GM23338 (cell line): Measurements from ENCODE around the gene LSM11. TPM values are rescaled to one million over a fixed set of nuclear protein-coding genes. Genes with fewer than 3 reads are reported as not detected.

ENCODE experiments used
- ATAC-seq: fragments of 200-7000 bp; cut with Tn5 transposase; 3 replicates; pipeline ENCODE4 v1.9.1; 2020
- DNase-seq: peaks from one replicate; pipeline ENCODE4 v3.0.0-alpha.2; 2015; ENCODE audit warnings: low spot score
- H2AFZ ChIP-seq: fragments of 200-600 bp; sonication (generic); 2 replicates; pipeline ENCODE4 v1.8.0; 2016; ENCODE audit warnings: antibody characterized with exemption, mild to moderate bottlenecking, moderate library complexity
- H3F3A ChIP-seq: fragments of 200-600 bp; sonication (generic); replicated peaks from 2 replicates; pipeline ENCODE4 v1.8.0; 2017; ENCODE audit warnings: antibody characterized with exemption, mixed run types, low read depth
- H3K27ac ChIP-seq: fragments of 200-600 bp; sonication (generic); 2 replicates; pipeline ENCODE4 v1.6.1; 2016; ENCODE audit warnings: low read depth
- H3K27me3 ChIP-seq: fragments of 200-600 bp; sonication (generic); 2 replicates; pipeline ENCODE4 v1.8.0; 2016; ENCODE audit warnings: mild to moderate bottlenecking, mixed run types, moderate library complexity; ENCODE audit not compliant: insufficient read depth
- H3K36me3 ChIP-seq: fragments of 200-600 bp; sonication (generic); 2 replicates; pipeline ENCODE4 v1.8.0; 2016; ENCODE audit warnings: mild to moderate bottlenecking; ENCODE audit not compliant: insufficient read depth
- H3K4me1 ChIP-seq: fragments of 200-600 bp; sonication (generic); 2 replicates; pipeline ENCODE4 v1.8.0; 2016; ENCODE audit warnings: mild to moderate bottlenecking, moderate library complexity; ENCODE audit not compliant: insufficient read depth
- H3K4me2 ChIP-seq: fragments of 200-600 bp; sonication (generic); 2 replicates; pipeline ENCODE4 v1.7.1; 2017; ENCODE audit warnings: mixed run types
- H3K4me3 ChIP-seq: fragments of 200-600 bp; sonication (generic); 2 replicates; pipeline ENCODE4 v1.6.1; 2016; ENCODE audit warnings: mixed run types
- H3K79me2 ChIP-seq: fragments of 200-600 bp; sonication (generic); replicated peaks from 2 replicates; pipeline ENCODE4 v1.8.0; 2017; ENCODE audit warnings: mild to moderate bottlenecking; ENCODE audit not compliant: insufficient read depth
- H3K9me2 ChIP-seq: fragments of 200-600 bp; sonication (generic); 2 replicates; pipeline ENCODE4 v1.8.0; 2017; ENCODE audit not compliant: insufficient read depth
- H4K20me1 ChIP-seq: fragments of 200-600 bp; sonication (generic); replicated peaks from 2 replicates; pipeline ENCODE4 v1.8.0; 2017; ENCODE audit warnings: mild to moderate bottlenecking; ENCODE audit not compliant: insufficient read depth
- H3K27ac Mint-ChIP-seq: 2 replicates; pipeline ENCODE4 v1.8.0; 2020; ENCODE audit warnings: inconsistent platforms, mild to moderate bottlenecking, moderate library complexity, mixed read lengths
- H3K27me3 Mint-ChIP-seq: 3 replicates; pipeline ENCODE4 v1.8.0; 2022; ENCODE audit warnings: low read depth, mild to moderate bottlenecking, moderate library complexity, mixed read lengths, inconsistent platforms; ENCODE audit not compliant: insufficient read depth, poor library complexity
- H3K36me3 Mint-ChIP-seq: 3 replicates; pipeline ENCODE4 v1.8.0; 2021; ENCODE audit warnings: low read depth, mild to moderate bottlenecking, inconsistent platforms, moderate library complexity, mixed read lengths
- H3K4me1 Mint-ChIP-seq: 3 replicates; pipeline ENCODE4 v1.8.0; 2020; ENCODE audit warnings: mild to moderate bottlenecking, inconsistent platforms, mixed read lengths
- H3K4me3 Mint-ChIP-seq: 3 replicates; pipeline ENCODE4 v1.8.0; 2021; ENCODE audit warnings: moderate library complexity, mild to moderate bottlenecking, inconsistent platforms, mixed read lengths
- H3K9me3 Mint-ChIP-seq: 3 replicates; pipeline ENCODE4 v1.8.0; 2020; ENCODE audit warnings: moderate library complexity, mild to moderate bottlenecking, inconsistent platforms, mixed read lengths
- CREB1 ChIP-seq: fragments of 250-450 bp; sonication (Bioruptor Pico); IDR thresholded peaks from 2 replicates; pipeline ENCODE4 v1.5.0; 2020; ENCODE audit warnings: low read depth, mild to moderate bottlenecking, moderate library complexity
- JUNB ChIP-seq: IDR thresholded peaks from one replicate; pipeline ENCODE4 v1.6.1; 2016; ENCODE audit warnings: antibody characterized with exemption; ENCODE audit not compliant: unreplicated experiment
- NANOG ChIP-seq: IDR thresholded peaks from 2 replicates; pipeline ENCODE4 v1.6.1; 2016; ENCODE audit warnings: antibody characterized with exemption, borderline replicate concordance
- STAT1 ChIP-seq: IDR thresholded peaks from one replicate; pipeline ENCODE4 v1.6.1; 2016; ENCODE audit warnings: antibody characterized with exemption; ENCODE audit not compliant: unreplicated experiment
- ZNF114 ChIP-seq: fragments of 250-450 bp; sonication (Bioruptor Pico); IDR thresholded peaks from 2 replicates; pipeline ENCODE4 v1.5.0; 2020; ENCODE audit warnings: mild to moderate bottlenecking, moderate library complexity
- ZNF331 ChIP-seq: fragments of 250-450 bp; sonication (Bioruptor Pico); IDR thresholded peaks from 2 replicates; pipeline ENCODE4 v1.5.0; 2020; ENCODE audit warnings: low read depth, mild to moderate bottlenecking, moderate library complexity
- ZNF462 ChIP-seq: fragments of 250-450 bp; sonication (Bioruptor Pico); IDR thresholded peaks from 2 replicates; pipeline ENCODE4 v1.5.0; 2020; ENCODE audit warnings: mild to moderate bottlenecking, moderate library complexity
- polyA plus RNA-seq: library from polyadenylated mRNA; unstranded; fragments of >200 nt; fragmentation: Nextera tagmentation; extraction: Ambion mirVana; gene quantifications from 2 replicates; pipeline ENCODE4 v1.2.1, GENCODE V29; 2016
- total RNA-seq: library from RNA; depleted of rRNA; stranded (reverse); fragments of >200 nt; shearing (Covaris generic); gene quantifications from 2 replicates; pipeline ENCODE4 v1.2.3, GENCODE V29; 2014
- TF ChIP-seq, protein P1 (sequence below): IDR thresholded peaks from one replicate; pipeline ENCODE4 v1.6.1; 2018; ENCODE audit warnings: antibody characterized with exemption; ENCODE audit not compliant: unreplicated experiment
- TF ChIP-seq, protein P2 (sequence below), 2 experiments: fragments of 200-600 bp in 1 of 2; sonication (generic) in 1 of 2; conservative IDR thresholded peaks; 2 replicates each; pipeline versions ENCODE4 v1.5.1 to v1.6.1; 2016 to 2017; ENCODE audit warnings: antibody characterized with exemption in 2 of 2, low read depth in 2 of 2, mild to moderate bottlenecking in 2 of 2, moderate library complexity in 1 of 2

LSM11 gene
- total and polyA plus RNA-seq, 2 experiments from 2014 or later: 1.2 to 3.8 TPM

GRCh38 chr5:157718519-157718918 is 25.0 kb upstream of the LSM11 start:
- Histone ChIP-seq H3K27me3 (no peaks in the 10 kb centered on the region), H4K20me1 (no peaks in the 10 kb centered on the region), H3K4me3 (no peak overlapping the region), H3K36me3 (no peaks in the 10 kb centered on the region), H3K27ac (peak overlapping the region; percentile 46; the same call in 1 of the 2 replicates), H3K4me1 (no peaks in the 10 kb centered on the region), H3K79me2 (no peaks in the 10 kb centered on the region), H3F3A (no peaks in the 10 kb centered on the region), H3K4me2 (no peak overlapping the region), H3K9me2 (no peaks in the 10 kb centered on the region; the same call in 1 of the 2 replicates), H2AFZ (peak overlapping the region; percentile 20; the same call in 1 of the 2 replicates)
- no peak for TF ChIP-seq ZNF462 (CRISPR knock-in tag)
- TF ChIP-seq, protein P1, sequence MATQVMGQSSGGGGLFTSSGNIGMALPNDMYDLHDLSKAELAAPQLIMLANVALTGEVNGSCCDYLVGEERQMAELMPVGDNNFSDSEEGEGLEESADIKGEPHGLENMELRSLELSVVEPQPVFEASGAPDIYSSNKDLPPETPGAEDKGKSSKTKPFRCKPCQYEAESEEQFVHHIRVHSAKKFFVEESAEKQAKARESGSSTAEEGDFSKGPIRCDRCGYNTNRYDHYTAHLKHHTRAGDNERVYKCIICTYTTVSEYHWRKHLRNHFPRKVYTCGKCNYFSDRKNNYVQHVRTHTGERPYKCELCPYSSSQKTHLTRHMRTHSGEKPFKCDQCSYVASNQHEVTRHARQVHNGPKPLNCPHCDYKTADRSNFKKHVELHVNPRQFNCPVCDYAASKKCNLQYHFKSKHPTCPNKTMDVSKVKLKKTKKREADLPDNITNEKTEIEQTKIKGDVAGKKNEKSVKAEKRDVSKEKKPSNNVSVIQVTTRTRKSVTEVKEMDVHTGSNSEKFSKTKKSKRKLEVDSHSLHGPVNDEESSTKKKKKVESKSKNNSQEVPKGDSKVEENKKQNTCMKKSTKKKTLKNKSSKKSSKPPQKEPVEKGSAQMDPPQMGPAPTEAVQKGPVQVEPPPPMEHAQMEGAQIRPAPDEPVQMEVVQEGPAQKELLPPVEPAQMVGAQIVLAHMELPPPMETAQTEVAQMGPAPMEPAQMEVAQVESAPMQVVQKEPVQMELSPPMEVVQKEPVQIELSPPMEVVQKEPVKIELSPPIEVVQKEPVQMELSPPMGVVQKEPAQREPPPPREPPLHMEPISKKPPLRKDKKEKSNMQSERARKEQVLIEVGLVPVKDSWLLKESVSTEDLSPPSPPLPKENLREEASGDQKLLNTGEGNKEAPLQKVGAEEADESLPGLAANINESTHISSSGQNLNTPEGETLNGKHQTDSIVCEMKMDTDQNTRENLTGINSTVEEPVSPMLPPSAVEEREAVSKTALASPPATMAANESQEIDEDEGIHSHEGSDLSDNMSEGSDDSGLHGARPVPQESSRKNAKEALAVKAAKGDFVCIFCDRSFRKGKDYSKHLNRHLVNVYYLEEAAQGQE: no peak
- TF ChIP-seq ZNF331: no peak
- TF ChIP-seq, protein P2, sequence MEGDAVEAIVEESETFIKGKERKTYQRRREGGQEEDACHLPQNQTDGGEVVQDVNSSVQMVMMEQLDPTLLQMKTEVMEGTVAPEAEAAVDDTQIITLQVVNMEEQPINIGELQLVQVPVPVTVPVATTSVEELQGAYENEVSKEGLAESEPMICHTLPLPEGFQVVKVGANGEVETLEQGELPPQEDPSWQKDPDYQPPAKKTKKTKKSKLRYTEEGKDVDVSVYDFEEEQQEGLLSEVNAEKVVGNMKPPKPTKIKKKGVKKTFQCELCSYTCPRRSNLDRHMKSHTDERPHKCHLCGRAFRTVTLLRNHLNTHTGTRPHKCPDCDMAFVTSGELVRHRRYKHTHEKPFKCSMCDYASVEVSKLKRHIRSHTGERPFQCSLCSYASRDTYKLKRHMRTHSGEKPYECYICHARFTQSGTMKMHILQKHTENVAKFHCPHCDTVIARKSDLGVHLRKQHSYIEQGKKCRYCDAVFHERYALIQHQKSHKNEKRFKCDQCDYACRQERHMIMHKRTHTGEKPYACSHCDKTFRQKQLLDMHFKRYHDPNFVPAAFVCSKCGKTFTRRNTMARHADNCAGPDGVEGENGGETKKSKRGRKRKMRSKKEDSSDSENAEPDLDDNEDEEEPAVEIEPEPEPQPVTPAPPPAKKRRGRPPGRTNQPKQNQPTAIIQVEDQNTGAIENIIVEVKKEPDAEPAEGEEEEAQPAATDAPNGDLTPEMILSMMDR (conservative IDR thresholded peaks at IDR 0.05; ENCODE audit: low read depth in 2 of 2): peak; percentile 41 to 57; a peak in 3 of 4 replicates
- TF ChIP-seq ZNF114 (CRISPR knock-in tag): no peak
- TF ChIP-seq STAT1: no peak
- TF ChIP-seq NANOG: no peak
- TF ChIP-seq JUNB: no peak
- no peak for TF ChIP-seq CREB1 (CRISPR knock-in tag)
- Mint-ChIP-seq H3K27ac (0 out of 2 replicates have a peak overlapping the region, but pooled peaks have one; percentile 83), H3K9me3 (peaks cover 3% of the 10 kb centered on the region; the same call in 1 of the 3 replicates), H3K4me1 (peaks cover 5% of the 10 kb centered on the region; the same call in 2 of the 3 replicates), H3K4me3 (no peak overlapping the region), H3K27me3 (peaks cover 8% of the 10 kb centered on the region), H3K36me3 (peaks cover 3% of the 10 kb centered on the region; the same call in 2 of the 3 replicates)
- ATAC-seq (peak; percentile 81), DNase-seq (peak; percentile 47)
